NAMALWA (cell line): ENCODE data around the gene FAM124B.
A peak's percentile ranks its signal among the peaks of the same experiment; 100 is the strongest.

Experiments used
- DNase-seq: peaks from one replicate; pipeline ENCODE4 v3.0.0-alpha.2; 2015; ENCODE audit warnings: low spot score

Gene FAM124B

DNA sequence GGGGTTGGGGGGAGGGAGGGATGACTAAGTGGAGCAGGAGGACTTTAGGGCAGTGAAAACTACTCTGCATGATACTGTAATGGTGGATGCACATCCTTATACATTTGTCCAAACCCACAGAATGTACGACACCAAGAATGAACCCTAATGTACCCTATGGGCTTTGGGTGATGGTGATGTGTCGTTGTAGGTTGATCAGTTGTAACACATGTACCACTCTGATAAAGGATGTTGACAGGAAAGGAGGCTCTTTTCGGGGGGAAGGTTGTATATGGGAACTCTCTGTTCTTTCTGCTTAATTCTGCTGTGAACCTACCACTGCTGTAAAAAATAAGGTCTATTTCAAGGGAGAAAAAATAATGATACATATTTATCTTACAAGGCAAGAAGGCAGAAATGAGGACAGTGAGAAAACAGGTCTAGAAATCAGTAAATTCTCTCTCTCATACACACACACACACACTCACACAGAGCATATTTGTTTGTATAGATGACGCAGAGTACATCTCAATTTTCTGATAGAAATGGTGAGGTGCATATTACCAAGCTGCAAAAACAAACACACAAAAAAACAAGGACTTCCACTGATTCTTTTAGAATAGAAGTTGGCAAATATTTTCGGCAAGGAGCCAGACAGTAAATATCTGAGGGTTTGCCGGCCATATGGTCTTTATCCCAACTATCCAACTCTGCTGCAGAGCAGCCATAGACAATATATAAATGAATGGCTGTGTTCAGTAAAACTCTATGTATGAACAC lies 20.2 kb downstream of the FAM124B start:
- DNase-seq: no peak

GRCh38 chr2:224379986-224380385 lies 21.9 kb downstream of the FAM124B start:
- no peak for DNase-seq

DNA sequence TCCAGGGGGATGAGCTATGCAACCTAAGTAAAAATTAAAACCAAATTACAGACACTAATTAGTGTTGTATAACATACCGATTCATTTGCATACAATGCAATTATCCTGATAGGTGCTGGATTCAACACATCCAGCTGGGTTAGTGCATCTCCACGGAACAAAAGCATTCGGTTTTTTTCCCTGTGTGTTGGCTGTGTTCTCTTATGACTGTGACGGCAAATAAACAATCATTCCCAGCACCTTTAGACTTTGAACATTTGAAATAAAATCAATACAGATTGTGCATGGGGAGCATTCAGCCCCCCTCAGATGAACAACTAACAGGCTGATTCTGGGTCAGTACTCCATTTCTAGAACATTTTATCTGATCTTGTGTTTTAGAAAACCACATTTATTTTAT lies 22.7 kb downstream of the FAM124B start:
- no peak for DNase-seq

- DNase-seq: no peak
Measured at GRCh38 chr2:224378701-224379097, 23.2 kb downstream of the FAM124B start.

DNA sequence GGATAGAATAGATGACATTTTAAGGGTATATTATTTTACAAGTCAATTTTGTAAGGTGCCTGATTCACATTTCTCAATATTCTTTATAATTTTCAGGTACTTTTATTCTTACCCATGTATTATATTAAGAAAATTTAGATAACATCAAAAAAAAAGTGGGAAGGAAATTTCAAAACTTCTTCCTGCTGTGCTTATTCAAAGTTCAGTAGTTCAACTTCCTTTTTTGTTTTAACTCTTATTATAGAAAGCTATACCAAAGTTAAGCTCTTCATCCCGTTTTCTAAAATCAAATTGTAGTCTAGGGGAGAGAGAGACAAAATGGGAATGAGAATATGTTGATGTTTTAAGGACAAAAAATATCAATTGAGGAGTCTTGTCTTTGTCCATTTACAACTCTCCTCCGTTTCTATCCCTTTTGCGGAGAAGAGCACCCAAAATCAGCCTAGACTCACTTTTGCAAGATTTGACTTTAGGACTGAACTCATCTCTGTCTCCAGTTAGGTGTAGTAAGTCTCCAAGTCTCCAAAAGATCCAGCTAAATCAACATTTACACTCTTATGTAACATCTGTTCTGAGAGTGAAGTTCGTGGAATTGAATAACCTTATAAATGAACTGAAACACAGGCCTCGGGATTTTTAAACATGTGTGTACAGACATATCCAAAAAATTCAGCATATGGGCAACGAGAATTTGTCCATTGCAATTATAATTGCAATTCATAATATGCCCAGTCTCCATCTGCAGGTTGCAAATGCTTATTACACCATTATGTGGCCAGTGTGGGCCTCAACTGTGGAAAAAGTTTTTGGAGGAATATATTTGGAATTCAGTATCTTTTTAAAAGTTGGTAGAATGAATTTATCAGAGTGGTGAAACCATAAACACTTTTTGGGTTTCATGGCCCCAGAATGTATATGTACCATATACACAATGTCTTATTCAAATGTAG lies 23.9 kb downstream of the FAM124B start:
- DNase-seq: no peak

- DNase-seq: no peak
Measured at GRCh38 chr2:224372641-224373040, 29.3 kb downstream of the FAM124B start.

DNA sequence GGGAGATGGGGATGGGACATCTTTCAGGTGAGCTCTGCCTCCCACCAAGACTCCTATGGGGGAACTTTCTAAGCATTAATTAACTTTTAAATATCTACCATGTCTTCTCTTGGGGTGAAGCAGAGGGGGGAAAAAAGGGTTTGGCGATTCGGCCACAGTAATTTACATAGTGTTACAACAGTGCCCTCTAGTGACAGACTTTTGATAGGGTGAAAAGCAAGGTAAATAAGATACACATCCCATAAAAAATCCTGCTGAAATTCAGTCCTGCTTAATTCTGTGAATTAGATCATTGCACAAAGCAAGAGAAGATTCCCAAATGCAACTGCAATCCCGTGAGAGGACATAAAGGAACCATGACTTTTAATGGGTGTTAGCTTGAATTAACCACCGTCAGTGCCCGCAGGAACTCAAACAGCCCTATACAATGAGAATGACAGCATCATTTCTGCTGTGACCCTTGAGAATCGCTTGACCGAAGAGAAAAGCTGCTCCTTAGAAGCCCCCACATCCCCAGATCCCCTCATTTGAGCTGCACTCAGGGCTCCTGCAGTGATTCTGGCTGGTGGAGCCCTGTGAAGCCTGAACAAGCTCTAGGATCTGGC lies 32.8 kb downstream of the FAM124B start:
- DNase-seq: peak; percentile 63

DNA sequence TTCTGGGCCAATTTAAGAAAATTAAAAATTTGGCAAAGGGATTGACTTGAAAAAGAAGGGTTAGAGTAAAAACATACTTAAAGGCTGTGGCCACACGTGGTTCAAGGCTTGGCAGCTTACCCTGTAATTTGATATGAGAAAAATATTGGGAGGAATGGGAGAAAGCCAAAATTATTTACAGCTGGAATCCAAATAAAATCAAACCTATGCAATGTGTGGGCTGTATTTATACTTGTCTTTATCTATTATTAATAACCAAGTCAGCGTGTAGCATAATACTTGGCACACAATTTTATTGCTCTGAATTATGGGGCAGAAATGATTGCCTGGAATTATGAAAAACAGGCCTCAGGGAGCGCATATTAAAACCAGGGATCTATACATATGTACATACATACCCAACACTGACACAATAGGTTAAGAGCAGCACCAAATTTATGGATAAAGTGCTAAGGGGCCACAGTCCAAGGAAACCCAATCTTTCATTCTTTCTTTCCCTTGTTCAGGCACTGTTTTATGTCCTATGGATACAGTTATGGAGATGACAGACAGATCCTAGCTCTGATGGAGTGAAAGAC lies 35.6 kb downstream of the FAM124B start:
- no peak for DNase-seq

DNA sequence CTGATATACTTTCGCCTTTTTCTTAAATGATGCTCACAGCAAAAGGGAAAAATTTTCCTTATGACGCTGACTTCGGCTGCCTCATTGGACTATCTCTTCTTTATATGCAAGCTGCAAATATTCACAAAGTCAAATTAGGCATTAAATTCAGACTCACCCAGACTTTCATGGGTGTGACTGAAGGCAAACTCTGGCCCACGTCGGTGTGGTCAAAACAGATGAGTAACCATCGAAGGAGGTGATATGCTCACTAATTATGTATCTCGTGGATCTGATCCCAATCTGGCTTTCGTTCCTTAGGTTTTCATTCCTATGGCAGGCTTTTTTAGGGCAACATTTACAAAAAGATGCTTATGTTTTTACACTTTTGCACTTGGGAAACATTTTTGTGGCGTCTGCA lies 36.6 kb downstream of the FAM124B start:
- DNase-seq: no peak

DNA sequence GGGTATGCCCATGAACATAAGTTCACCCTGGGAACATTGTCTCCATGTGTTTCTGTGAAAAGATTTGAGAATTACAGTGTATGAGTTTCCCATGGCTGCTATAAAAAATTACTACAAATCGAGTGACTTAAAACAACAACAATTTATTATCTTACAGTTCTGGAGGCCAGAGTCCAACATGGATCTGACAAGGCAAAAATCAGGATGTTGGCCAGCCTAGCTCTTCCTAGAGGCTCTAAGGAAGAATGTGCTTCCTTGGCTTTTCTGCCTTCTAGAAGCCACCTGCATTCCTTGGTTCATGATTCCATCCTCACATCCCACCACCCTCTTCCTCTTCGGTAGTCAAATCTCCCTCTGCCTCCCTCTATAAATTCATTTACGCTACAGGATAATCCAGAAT lies 38.6 kb downstream of the FAM124B start:
- no peak for DNase-seq

DNA sequence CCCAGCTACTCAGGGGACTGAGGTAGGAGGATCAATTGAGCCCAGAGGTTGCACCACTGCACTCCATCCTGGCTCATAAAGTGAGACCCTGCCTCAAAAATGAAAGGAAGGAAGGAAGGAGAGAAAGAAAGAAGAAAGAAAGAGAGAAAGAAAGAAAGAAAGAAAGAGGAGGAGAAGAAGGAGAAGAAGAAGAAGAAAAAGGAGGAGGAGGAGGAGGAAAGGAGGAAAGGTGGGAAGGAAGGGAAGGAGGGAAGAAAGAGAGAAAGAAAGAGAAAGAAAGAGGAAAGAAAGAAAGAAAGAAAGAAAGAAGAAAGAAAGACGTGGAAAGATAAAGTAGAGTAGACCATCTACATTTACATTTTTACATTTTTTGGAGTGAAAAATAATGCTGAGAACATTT lies 39.8 kb downstream of the FAM124B start:
- DNase-seq: no peak

DNA sequence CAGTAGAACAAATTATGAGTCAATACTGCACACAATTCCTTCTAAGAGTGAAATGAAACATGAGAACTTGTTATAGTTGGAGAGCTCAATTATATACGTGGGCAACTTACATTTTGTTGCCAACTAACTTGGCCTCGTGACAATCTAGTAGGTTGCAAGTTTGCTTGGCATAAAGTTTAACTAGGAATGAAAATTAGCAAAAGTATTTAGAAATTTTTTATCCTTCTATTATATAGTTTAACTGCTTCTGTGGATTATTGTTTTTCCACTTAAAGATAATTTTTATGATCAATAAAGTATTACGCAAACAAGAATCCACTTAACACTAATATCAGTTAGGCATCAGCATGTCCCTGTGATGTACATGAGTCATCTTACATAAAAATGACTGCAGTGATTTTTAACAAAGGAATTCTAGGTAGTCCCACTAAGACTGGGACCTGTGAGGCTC lies 41.1 kb downstream of the FAM124B start:
- no peak for DNase-seq

DNA sequence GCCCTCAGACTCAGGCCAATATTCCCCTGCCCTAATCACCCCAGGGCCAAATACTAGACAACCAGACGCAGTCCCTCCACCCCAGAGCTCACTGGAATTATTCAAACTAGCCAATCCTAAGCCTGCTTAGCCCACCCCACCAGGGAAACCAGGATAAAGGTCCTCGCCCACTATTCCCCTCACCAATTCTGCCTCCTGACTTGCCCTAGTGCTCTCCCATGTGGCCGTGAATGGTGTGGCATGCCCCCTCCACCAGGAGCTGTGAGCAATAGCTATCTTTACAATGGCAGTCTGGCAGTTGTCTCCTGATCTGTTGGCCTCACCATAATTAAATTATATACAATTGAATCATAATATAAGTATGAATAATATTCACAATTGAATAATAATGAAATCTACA lies 42.3 kb downstream of the FAM124B start:
- peak; percentile 35 for DNase-seq

DNA sequence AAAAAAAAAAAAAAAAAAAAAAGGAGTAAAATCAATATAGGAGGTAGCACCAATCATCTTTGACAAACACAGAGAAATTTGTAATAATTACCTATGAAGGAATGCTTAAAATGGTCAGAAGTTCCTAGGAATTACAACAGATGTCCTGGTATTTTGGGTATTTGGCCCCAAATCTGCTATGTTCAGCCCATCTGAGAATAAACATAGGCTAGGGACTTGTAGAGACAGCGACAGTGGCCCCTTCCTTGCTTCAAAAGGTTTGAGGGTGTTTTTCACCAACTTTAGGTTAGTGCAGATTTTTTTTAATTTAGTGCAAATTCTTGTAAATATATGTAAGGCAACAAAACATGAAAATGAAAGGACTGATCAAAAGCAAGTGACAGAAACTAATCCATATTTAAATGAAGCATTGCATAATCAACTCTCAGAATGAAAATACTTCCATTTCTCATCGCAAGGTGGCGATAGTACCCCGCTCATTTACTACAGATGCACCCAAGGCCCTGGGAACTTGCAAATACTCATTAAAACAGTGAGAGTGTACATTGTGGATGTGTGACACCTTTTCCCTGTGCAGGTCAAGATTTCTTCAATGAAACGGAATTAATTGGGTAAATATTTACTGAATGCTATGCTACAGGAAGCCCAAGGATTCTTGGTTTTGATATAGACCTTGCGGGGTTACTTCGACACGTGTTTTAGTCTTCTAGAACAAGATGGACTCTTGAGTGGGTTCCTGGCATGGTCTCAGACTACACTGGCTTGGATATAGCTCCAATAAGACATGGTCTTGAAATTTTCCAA lies 44.6 kb downstream of the FAM124B start:
- peak; percentile 85 for DNase-seq

DNA sequence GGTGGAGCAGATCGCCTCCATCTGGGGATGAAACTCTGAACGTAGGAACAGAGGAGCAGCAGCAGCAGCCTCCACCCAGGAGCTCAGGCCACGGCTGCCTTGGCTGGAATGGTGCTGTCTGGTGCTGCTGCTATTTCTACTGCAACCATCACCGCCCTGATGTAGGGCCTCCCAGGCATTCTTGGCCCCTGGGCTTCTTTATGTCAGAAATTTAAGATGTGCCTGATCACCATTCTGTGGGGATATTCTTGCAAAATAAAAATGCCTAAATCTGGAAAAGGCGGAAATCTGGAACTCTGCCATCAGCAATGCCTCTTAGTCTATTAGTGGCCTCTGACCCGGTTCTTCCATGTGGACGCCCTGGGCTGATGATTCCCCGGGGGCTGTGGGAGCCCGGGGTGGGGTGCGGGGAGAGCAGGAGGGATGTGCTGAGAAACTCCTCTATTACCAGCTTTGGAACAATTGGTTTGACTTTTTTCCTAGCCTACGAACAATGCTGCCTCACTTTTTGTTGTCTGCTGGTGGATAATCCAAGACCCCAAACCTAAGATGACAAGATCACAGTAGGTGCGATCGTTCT lies 47.2 kb downstream of the FAM124B start:
- no peak for DNase-seq

- DNase-seq: no peak
Measured at GRCh38 chr2:224350703-224351102, 51.2 kb downstream of the FAM124B start.

GRCh38 chr2:224349396-224349795 lies 52.5 kb downstream of the FAM124B start:
- no peak for DNase-seq

DNA sequence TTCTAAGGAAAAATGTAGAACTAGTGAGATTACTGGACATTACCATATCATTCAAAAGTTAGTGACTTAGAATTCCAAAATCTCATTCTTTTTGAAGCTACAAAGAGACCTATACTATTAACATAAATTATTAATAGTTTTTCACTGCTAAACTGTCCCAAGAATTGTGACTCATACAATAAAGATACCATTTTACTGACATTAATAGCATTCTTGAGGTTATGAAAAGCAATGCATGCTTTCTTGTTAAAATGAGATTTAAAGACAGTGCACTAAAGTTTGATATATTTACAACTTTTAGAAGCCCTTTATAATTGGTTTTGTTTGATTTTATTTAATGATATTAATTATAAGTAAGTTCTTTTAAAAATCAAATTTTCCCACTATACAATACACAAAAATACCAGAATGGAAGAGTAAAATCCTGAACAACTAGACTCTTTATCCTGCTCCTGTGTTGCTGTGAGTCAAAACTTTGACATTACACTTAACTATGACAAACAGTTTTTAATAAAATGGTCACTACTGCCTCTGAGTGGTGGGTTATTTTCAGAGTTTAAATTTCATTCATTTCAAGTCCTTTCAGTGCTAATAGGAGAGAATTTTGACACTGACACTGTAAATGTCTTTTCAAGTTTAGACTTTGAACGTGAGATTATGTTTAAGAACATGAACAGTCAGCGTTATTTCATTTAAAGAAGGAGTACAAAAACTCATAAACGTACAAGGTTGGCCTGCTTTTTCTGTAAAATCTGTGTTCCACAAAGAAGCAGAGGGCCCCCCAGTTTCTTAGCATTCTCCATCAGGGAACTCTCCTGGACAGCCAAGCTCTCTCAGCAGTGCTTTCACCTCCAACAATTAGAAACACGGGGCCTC lies 54.5 kb downstream of the FAM124B start:
- no peak for DNase-seq

DNA sequence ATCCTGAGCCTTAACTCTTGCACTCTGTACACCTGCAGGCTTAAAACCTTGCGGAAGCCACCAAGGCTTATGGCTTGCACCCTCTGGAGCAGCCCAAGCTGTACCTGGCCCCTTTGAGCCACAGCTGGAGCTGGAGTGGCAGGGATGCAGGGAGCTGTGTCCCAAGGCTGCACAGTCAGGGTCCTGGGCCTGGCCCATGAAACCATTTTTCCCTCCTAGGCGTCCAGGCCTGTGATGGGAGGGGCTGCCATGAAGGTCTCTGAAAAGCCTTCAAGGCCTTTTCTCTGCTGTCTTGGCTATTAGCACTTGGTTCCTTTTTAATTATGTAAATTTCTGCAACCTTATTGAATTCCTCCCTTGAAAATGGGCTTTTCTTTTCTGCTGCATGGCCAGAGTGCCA lies 56.4 kb downstream of the FAM124B start:
- no peak for DNase-seq

- DNase-seq: no peak
Measured at GRCh38 chr2:224343226-224343625, 58.7 kb downstream of the FAM124B start.
